ENCODE data around the gene UBE2V1.

DNA sequence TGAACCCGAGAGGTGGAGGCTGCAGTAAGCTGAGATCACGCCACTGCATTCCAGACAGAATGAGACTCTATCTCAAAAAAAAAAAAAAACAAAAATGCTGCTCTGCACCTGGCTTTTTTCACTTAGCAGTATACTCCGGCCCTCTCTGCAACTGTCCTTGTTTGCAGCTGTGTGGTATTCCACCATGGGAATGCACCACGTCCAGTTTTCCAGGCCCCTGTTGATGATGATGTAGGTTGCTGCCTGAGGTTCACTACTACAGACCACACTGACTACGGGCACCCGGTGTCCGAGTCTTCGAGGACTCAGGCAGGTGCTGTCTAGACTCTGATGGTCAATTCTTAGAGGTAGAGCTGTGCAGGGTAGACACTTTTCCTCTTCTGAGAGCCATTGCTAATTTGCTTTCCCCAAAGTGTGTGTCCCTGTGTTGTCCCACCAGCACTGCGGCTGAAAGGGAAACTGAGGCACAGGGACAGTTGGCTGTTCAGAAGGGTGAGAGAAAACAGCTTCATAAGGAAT, 56.5 kb downstream of the UBE2V1 start:
- TF ChIP-seq, protein P1, sequence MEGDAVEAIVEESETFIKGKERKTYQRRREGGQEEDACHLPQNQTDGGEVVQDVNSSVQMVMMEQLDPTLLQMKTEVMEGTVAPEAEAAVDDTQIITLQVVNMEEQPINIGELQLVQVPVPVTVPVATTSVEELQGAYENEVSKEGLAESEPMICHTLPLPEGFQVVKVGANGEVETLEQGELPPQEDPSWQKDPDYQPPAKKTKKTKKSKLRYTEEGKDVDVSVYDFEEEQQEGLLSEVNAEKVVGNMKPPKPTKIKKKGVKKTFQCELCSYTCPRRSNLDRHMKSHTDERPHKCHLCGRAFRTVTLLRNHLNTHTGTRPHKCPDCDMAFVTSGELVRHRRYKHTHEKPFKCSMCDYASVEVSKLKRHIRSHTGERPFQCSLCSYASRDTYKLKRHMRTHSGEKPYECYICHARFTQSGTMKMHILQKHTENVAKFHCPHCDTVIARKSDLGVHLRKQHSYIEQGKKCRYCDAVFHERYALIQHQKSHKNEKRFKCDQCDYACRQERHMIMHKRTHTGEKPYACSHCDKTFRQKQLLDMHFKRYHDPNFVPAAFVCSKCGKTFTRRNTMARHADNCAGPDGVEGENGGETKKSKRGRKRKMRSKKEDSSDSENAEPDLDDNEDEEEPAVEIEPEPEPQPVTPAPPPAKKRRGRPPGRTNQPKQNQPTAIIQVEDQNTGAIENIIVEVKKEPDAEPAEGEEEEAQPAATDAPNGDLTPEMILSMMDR (IDR thresholded peaks at IDR 0.05; ENCODE audit: low read length), result no peak
- TF ChIP-seq EZH2 (optimal IDR thresholded peaks at IDR 0.05; ENCODE audit: low read depth, low read length), result no peak
- TF ChIP-seq EZH2phosphoT487 (IDR thresholded peaks at IDR 0.05; ENCODE audit: low read length), result no peak
